ENCODE data around the gene OR52L1.

DNA sequence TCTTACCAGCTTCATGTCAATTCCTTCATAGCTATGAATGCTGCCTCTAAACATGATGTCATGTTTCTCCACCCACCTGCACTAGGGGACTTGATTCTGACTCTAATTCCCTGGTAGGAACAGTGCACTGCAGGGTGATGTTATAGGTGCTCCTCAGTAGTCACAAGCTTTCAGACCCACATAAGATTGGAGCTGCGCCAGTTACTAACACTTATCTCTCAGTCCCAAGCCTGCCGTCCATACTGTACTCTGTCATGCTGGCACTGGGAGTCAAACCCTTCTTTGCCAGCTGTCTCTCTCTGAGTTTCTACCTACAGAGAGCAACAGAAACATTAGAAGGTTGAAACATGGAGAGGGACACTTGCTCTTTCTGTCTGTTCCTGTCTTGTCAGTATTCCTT, 38.3 kb upstream of the OR52L1 start:
- TF ChIP-seq ZBTB21 (tag by site-specific recombination; IDR thresholded peaks at IDR 0.05) (no peak), ZBTB8A (tag by site-specific recombination; IDR thresholded peaks at IDR 0.05) (no peak), YY1 (tag by site-specific recombination; IDR thresholded peaks at IDR 0.05) (no peak), ZNF747 (tag by site-specific recombination; IDR thresholded peaks at IDR 0.05) (no peak), ZNF324 (tag by site-specific recombination; IDR thresholded peaks at IDR 0.05) (no peak), ZBTB7A (tag by site-specific recombination; IDR thresholded peaks at IDR 0.05; ENCODE audit: low read depth) (no peak), ZNF121 (tag by site-specific recombination; IDR thresholded peaks at IDR 0.05) (no peak), ZNF311 (tag by site-specific recombination; IDR thresholded peaks at IDR 0.05; ENCODE audit: borderline replicate concordance) (no peak), ZNF510 (tag by site-specific recombination; IDR thresholded peaks at IDR 0.05; ENCODE audit: insufficient replicate concordance) (no peak), ZNF660 (tag by site-specific recombination; IDR thresholded peaks at IDR 0.05) (no peak)
- TF ChIP-seq, protein P1, sequence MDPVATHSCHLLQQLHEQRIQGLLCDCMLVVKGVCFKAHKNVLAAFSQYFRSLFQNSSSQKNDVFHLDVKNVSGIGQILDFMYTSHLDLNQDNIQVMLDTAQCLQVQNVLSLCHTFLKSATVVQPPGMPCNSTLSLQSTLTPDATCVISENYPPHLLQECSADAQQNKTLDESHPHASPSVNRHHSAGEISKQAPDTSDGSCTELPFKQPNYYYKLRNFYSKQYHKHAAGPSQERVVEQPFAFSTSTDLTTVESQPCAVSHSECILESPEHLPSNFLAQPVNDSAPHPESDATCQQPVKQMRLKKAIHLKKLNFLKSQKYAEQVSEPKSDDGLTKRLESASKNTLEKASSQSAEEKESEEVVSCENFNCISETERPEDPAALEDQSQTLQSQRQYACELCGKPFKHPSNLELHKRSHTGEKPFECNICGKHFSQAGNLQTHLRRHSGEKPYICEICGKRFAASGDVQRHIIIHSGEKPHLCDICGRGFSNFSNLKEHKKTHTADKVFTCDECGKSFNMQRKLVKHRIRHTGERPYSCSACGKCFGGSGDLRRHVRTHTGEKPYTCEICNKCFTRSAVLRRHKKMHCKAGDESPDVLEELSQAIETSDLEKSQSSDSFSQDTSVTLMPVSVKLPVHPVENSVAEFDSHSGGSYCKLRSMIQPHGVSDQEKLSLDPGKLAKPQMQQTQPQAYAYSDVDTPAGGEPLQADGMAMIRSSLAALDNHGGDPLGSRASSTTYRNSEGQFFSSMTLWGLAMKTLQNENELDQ (tag by site-specific recombination; IDR thresholded peaks at IDR 0.05; ENCODE audit: low read depth) = no peak
- TF ChIP-seq, protein P2, sequence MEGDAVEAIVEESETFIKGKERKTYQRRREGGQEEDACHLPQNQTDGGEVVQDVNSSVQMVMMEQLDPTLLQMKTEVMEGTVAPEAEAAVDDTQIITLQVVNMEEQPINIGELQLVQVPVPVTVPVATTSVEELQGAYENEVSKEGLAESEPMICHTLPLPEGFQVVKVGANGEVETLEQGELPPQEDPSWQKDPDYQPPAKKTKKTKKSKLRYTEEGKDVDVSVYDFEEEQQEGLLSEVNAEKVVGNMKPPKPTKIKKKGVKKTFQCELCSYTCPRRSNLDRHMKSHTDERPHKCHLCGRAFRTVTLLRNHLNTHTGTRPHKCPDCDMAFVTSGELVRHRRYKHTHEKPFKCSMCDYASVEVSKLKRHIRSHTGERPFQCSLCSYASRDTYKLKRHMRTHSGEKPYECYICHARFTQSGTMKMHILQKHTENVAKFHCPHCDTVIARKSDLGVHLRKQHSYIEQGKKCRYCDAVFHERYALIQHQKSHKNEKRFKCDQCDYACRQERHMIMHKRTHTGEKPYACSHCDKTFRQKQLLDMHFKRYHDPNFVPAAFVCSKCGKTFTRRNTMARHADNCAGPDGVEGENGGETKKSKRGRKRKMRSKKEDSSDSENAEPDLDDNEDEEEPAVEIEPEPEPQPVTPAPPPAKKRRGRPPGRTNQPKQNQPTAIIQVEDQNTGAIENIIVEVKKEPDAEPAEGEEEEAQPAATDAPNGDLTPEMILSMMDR (tag by site-specific recombination; IDR thresholded peaks at IDR 0.05) = no peak
- TF ChIP-seq, protein P3, sequence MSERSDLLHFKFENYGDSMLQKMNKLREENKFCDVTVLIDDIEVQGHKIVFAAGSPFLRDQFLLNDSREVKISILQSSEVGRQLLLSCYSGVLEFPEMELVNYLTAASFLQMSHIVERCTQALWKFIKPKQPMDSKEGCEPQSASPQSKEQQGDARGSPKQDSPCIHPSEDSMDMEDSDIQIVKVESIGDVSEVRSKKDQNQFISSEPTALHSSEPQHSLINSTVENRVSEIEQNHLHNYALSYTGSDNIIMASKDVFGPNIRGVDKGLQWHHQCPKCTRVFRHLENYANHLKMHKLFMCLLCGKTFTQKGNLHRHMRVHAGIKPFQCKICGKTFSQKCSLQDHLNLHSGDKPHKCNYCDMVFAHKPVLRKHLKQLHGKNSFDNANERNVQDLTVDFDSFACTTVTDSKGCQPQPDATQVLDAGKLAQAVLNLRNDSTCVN (tag by site-specific recombination; optimal IDR thresholded peaks at IDR 0.05) = no peak
- TF ChIP-seq, protein P4, sequence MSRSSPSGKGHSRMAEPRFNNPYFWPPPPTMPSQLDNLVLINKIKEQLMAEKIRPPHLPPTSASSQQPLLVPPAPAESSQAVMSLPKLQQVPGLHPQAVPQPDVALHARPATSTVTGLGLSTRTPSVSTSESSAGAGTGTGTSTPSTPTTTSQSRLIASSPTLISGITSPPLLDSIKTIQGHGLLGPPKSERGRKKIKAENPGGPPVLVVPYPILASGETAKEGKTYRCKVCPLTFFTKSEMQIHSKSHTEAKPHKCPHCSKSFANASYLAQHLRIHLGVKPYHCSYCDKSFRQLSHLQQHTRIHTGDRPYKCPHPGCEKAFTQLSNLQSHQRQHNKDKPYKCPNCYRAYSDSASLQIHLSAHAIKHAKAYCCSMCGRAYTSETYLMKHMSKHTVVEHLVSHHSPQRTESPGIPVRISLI (tag by site-specific recombination; IDR thresholded peaks at IDR 0.05) = no peak

Measured in HEK293 (cell line).